GM21619 (cell line): ENCODE data around the gene KEAP1.

Experiments
- ATAC-seq: cut with Tn5 transposase; IDR thresholded peaks from one replicate; pipeline ENCODE4 v1.9.1; 2021; ENCODE audit not compliant: unreplicated experiment

KEAP1 gene

GRCh38 chr19:10525636-10526035, 22.5 kb upstream of the KEAP1 start:
- ATAC-seq: no peak

- no peak for ATAC-seq
Measured at GRCh38 chr19:10523135-10523636, 20.0 kb upstream of the KEAP1 start.

- no peak for ATAC-seq
Measured at GRCh38 chr19:10521461-10522171, 18.5 kb upstream of the KEAP1 start.

GRCh38 chr19:10520652-10521318, 17.6 kb upstream of the KEAP1 start:
- ATAC-seq: no peak

GRCh38 chr19:10519421-10519820, 16.3 kb upstream of the KEAP1 start:
- ATAC-seq: no peak

GRCh38 chr19:10518444-10519361, 15.5 kb upstream of the KEAP1 start:
- ATAC-seq: no peak

- ATAC-seq: no peak
Measured at GRCh38 chr19:10517760-10518443, 14.7 kb upstream of the KEAP1 start.

GRCh38 chr19:10517361-10517759, 14.2 kb upstream of the KEAP1 start, which contains the start of gene S1PR5:
Gene S1PR5, minus strand, starts transcription at chr19:10517447. Its CDS starts 2,436 bp downstream, at chr19:10515011.
- ATAC-seq: no peak

GRCh38 chr19:10516671-10517286, 13.6 kb upstream of the KEAP1 start:
- no peak for ATAC-seq

- ATAC-seq: no peak
Measured at GRCh38 chr19:10516064-10516385, 12.9 kb upstream of the KEAP1 start.

- no peak for ATAC-seq
Measured at GRCh38 chr19:10514211-10515145, 11.3 kb upstream of the KEAP1 start.

GRCh38 chr19:10513223-10513622, 10.1 kb upstream of the KEAP1 start:
- ATAC-seq: no peak

GRCh38 chr19:10510301-10510802, 7.2 kb upstream of the KEAP1 start:
- ATAC-seq: no peak

- ATAC-seq: no peak
Measured at GRCh38 chr19:10508707-10509106, 5.6 kb upstream of the KEAP1 start.

- ATAC-seq: no peak
Measured at GRCh38 chr19:10508036-10508435, 4.9 kb upstream of the KEAP1 start.

GRCh38 chr19:10505583-10506229, 2.5 kb upstream of the KEAP1 start:
- no peak for ATAC-seq

GRCh38 chr19:10502524-10503001, 593 bp downstream of the KEAP1 start:
- ATAC-seq: peak; percentile 76

GRCh38 chr19:10501971-10502523, 1.1 kb downstream of the KEAP1 start:
- ATAC-seq: peak; percentile 28
